Activated CD8-positive, alpha-beta memory T cell treated with anti-CD3 and anti-CD28 coated beads, Interleukin-2, amount 10 ng/mL, durations not matched to agents 7 days and 5 days (primary cell): Measurements from ENCODE around the gene TMC4. TPM values are rescaled to one million over a fixed set of nuclear protein-coding genes. Genes with fewer than 3 reads are reported as not detected.
A peak's percentile ranks its signal among the peaks of the same experiment; 100 is the strongest.
"Not testable (repeated sequence)": the region's sequence is repeated elsewhere in the genome, so short reads cannot be mapped to it uniquely, and the experiment has no call there.

Experiments used
- ATAC-seq: fragments of 150-1000 bp; cut with Tn5 transposase; one replicate; pipeline ENCODE4 v1.10.0; 2021; ENCODE audit warnings: moderate library complexity
- CTCF ChIA-PET: fragments of 350-600 bp; sonication (Branson Sonifier 250); formaldehyde crosslinking; loops from one replicate; lab custom pipeline; 2021; ENCODE audit warnings: antibody characterized with exemption; lab: Charles Lee
- DNase-seq: peaks from one replicate; pipeline ENCODE4 v3.0.0-alpha.2; 2020
- H3K27ac Mint-ChIP-seq: one replicate; pipeline ENCODE4 v1.8.0; 2021; ENCODE audit warnings: mild to moderate bottlenecking, mixed read lengths
- H3K27me3 Mint-ChIP-seq: one replicate; pipeline ENCODE4 v1.8.0; 2021; ENCODE audit warnings: mixed read lengths
- H3K36me3 Mint-ChIP-seq: one replicate; pipeline ENCODE4 v1.8.0; 2021; ENCODE audit warnings: mild to moderate bottlenecking, mixed read lengths
- H3K4me1 Mint-ChIP-seq: one replicate; pipeline ENCODE4 v1.8.0; 2021; ENCODE audit warnings: mixed read lengths
- H3K4me3 Mint-ChIP-seq: one replicate; pipeline ENCODE4 v1.8.0; 2021; ENCODE audit warnings: mild to moderate bottlenecking, moderate library complexity, mixed read lengths
- H3K9me3 Mint-ChIP-seq: one replicate; pipeline ENCODE4 v1.8.0; 2022; ENCODE audit warnings: low read depth, mixed read lengths
- total RNA-seq, 2 experiments: library from RNA; stranded (reverse); gene quantifications; one replicate each; pipeline ENCODE4 v1.2.3, GENCODE V29; 2021

The TMC4 gene
- total RNA-seq, 2 experiments from 2014 or later, result 0.89 to 1.3 TPM

DNA sequence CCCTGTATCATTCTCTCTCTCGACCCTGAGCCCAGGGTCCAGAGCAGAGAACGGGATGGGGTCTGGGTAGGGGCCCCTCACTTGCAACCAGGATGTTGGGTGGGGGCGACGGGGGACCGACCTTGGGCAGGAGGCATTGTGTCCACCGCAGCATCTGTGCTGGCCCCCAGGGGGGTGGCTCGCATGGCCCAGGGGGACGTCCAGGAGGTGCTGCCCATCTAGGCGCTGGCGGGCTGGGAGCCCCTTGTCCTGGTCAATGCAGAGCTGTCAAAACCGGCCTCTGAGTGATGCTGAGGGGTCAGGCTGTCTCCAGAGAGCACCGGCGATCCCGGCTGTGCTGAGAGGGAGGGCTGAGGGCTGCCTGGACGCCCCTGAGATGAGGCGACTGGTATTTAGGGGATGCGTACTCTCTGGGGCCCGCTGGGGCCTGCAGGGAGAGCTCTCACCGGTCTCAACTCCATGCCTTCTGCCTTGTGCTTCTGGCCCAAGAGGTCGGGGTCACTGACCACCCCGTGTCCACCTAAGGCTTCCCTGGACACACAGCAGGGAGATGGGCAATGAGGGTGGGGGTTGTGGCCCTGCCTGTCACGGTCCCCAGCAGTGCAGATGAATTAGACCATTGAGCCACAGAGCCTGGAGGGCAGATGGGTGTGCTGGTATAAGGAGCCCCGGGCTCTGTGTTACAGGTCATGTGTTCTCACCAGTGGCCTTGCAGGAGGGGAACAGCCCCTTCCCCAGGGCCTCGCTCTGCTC is 36.3 kb upstream of the TMC4 start:
- Mint-ChIP-seq H3K27ac (no peak overlapping the region), H3K9me3 (no peaks in the 10 kb centered on the region), H3K36me3 (peaks cover 53% of the 10 kb centered on the region), H3K4me3 (no peak overlapping the region), H3K27me3 (no peaks in the 10 kb centered on the region), H3K4me1 (peaks cover 70% of the 10 kb centered on the region)
- no peak for ATAC-seq
- CTCF ChIA-PET, result interaction anchor here (2.3 kb wide), 1 partner anchor 42 kb away, joined by 9 read pairs; no protein-coding TSS in a partner anchor
- DNase-seq, result no peak

DNA sequence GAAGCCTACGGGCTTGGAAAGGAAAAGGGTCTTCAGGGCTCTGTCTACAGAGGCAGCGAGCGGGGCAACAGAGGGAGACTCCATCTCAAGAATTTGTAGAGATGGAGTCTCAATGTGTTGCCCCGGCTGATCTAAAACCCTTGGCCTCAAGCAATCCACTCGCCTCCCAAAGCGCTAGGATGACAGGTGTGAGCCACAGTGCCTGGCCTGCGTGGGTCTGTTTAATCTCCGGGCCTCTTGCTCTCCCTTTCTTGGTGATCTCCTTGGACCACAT is 35.8 kb upstream of the TMC4 start:
- peaks cover 75% of the 10 kb centered on the region for H3K4me1 Mint-ChIP-seq
- no peak for DNase-seq
- CTCF ChIA-PET, result interaction anchor here (1.0 to 1.3 kb wide), 2 partner anchors 10 to 180 kb away, joined by 3 to 4 read pairs; no protein-coding TSS in a partner anchor

DNA sequence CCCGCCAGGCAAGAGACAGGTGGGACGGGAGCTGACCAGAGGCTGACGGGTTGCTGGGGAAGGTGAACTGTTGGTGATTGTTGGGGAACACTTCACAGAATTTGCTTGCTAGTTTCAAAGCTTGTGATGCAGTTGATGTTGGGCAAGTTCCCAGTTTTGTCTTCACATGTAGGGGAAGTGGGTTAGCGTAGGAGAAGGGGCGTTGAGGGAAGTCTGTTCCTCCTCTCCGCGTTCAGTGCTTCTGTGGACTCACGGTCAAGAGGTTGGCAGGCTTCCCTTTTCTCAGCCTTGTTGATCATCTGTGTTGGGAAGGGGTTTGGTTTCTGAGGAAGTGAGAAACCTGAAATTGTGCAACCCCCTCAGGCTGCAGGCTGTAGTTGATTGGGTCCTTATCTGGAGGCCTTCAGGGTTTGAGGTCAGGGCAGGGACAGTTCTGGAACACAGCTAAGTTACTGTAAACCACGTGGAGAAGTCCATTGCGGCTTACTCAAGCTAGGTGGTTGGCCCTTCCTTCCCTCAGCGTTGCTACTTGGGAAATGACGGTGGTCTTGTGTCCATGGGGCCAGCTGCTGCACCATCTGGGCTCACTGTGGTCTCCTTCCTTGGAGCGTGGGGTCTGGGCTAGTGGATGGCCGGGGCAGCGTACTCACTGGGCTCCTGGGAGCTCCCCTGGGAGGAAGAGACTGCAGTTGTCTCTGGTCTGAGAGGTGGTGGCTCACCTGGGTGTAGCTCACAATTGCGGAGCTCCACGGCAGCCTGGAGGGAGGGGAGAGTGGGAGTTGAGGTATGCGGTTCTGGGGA is 35.2 kb upstream of the TMC4 start:
- H3K36me3 Mint-ChIP-seq, result peaks cover 59% of the 10 kb centered on the region

More for the DNA sequence above, 35.8 kb upstream of the TMC4 start:
- Mint-ChIP-seq H3K27me3 (no peaks in the 10 kb centered on the region), H3K36me3 (peaks cover 55% of the 10 kb centered on the region), H3K9me3 (no peaks in the 10 kb centered on the region), H3K4me3 (no peak overlapping the region), H3K27ac (no peak overlapping the region)
- no peak for ATAC-seq

DNA sequence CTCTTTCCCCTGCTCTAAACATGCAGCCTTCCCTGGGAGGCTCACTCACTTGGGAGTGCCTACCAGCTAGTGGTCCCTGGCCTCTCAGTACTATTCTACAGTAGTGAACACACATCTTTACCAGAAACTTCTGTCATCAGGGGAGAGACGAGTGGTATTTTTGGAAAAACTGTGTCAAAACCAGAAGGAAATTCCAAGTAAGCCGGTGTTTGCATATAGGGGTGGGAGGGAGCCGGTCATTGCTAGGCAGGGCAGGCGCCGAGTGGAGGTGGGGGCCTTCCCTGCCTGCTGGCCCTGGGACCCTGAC is 34.7 kb upstream of the TMC4 start:
- ATAC-seq (no peak), DNase-seq (no peak)
- no peaks in the 10 kb centered on the region for H3K9me3 Mint-ChIP-seq
- CTCF ChIA-PET, result interaction anchor here (1.0 to 1.3 kb wide), 3 partner anchors 9 to 181 kb away, joined by 3 to 4 read pairs (median 4); no protein-coding TSS in a partner anchor
- H3K4me3 Mint-ChIP-seq, result no peak overlapping the region
- H3K4me1 Mint-ChIP-seq, result peaks cover 86% of the 10 kb centered on the region
- no peaks in the 10 kb centered on the region for H3K27me3 Mint-ChIP-seq
- H3K27ac Mint-ChIP-seq, result peak overlapping the region; percentile 55
- peaks cover 62% of the 10 kb centered on the region for H3K36me3 Mint-ChIP-seq

More for the DNA sequence above, 35.2 kb upstream of the TMC4 start:
- Mint-ChIP-seq H3K4me1 (peaks cover 81% of the 10 kb centered on the region), H3K27ac (peak overlapping the region; percentile 3), H3K4me3 (no peak overlapping the region), H3K9me3 (no peaks in the 10 kb centered on the region), H3K27me3 (no peaks in the 10 kb centered on the region)
- CTCF ChIA-PET, result interaction anchor here (1.0 to 1.3 kb wide), 3 partner anchors 9 to 181 kb away, joined by 3 to 4 read pairs (median 4); no protein-coding TSS in a partner anchor
- DNase-seq, result no peak
- ATAC-seq, result no peak

DNA sequence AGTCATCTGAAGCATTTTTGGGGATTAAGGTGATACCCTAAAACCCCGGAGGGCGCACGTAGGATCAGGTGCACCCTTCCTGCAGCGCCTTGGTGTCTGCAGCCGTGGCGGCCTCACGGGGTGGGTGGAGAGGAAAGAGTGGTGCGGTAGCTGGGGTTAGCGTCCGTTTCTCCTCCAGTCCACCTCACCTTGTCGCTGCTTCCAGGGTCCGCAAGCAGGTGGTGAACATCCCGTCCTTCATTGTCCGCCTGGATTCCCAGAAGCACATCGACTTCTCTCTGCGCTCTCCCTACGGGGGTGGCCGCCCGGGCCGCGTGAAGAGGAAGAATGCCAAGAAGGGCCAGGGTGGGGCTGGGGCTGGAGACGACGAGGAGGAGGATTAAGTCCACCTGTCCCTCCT is 34.2 kb upstream of the TMC4 start:
- H3K9me3 Mint-ChIP-seq, ATAC-seq, H3K4me3 Mint-ChIP-seq, CTCF ChIA-PET, DNase-seq, H3K27me3 Mint-ChIP-seq: not testable (repeated sequence)
- Mint-ChIP-seq H3K27ac (peak overlapping the region; percentile 55), H3K4me1 (peaks cover 91% of the 10 kb centered on the region), H3K36me3 (peaks cover 66% of the 10 kb centered on the region)

DNA sequence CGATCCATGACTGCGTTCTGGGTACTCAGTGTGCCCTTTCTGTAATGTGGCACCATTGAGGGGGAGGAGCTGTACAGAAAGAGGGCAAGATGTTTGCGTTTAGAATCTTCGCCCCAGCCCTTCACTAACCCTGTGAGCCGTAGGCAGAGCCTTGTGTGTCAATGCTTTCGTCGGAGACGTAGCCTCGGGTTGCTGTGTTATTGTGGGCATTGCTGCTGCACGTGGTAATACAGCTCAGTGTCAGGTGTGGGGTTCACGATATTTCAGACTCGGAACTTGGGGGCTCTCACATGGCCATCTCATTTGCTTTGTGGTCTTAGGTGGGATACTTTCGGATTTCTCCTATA is 33.8 kb upstream of the TMC4 start:
- CTCF ChIA-PET, result no interaction called here
- DNase-seq (no peak), ATAC-seq (no peak)
- Mint-ChIP-seq H3K4me1 (peaks cover 93% of the 10 kb centered on the region), H3K9me3 (no peaks in the 10 kb centered on the region), H3K27me3 (no peaks in the 10 kb centered on the region), H3K4me3 (no peak overlapping the region), H3K36me3 (peaks cover 70% of the 10 kb centered on the region), H3K27ac (no peak overlapping the region)

DNA sequence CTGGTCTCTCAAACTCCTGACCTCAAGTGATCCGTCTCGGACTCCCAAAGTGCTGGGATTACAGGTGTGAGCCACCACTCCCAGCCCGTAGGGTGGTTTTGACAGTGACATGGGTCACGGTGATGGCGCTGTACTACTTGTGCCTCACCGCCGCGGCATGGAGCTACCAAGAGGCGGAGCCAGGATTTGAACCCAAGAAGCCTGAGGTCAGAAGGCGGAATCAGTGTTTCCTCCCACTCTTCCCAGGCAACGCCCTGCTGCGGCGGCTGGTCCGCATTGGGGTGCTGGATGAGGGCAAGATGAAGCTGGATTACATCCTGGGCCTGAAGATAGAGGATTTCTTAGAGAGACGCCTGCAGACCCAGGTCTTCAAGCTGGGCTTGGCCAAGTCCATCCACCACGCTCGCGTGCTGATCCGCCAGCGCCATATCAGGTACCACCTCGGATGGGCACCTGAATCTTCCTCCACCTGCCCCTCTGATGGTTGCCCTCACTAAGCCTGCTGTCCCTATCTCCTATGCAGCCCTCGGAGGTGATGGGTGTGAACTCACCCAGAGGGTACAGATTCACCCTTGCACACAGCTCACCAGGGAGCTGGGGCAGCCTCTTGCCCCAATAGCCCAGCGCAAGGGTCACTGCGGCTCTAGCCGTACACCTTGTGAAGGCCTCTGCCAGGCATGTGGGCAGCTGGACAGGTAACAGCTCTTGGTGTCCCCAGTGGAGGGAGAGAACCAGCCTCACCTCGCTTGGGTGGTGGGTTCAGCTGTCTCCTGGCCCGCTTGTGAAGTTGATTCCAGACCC is 33.3 kb upstream of the TMC4 start:
- no peak overlapping the region for H3K27ac Mint-ChIP-seq
- CTCF ChIA-PET, result no interaction called here
- H3K36me3 Mint-ChIP-seq, result peaks cover 75% of the 10 kb centered on the region
- no peak overlapping the region for H3K4me3 Mint-ChIP-seq
- no peaks in the 10 kb centered on the region for H3K27me3 Mint-ChIP-seq
- no peak for ATAC-seq
- DNase-seq, result no peak
- peaks cover 93% of the 10 kb centered on the region for H3K4me1 Mint-ChIP-seq
- H3K9me3 Mint-ChIP-seq, result no peaks in the 10 kb centered on the region

DNA sequence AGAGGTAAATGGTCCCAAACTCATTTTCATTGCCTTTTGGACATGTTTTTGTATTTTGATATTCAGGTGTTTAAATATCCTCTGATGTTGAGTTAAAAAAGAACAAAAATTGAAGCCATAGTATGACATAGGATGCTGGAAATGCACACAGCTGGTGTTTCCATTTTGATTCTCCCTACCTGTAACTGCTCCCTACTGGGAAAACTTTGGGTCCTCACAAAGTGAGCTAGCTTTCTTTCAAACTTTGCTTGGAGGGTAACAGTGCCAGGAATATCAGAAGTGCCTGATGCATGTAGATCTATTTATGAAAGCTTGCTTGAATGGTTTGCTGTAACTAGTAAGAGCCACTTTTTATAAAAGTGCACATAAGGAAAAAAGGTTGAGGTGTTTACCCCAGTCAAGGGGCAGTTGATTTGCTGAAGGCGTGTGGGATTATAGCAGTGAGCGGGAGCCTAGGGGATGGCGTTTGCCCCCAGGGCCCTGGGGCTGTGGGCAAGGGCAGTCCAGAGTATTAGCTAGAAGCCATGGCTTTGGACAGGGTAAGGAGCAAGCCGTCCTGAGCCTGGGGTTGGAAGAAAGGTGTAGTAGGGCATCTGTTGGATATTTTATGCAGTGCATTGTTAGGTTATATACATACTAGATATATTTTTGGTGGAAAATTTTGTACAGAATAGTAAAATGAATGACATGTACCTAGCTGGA is 32.0 kb upstream of the TMC4 start:
- H3K4me1 Mint-ChIP-seq, result peaks cover 79% of the 10 kb centered on the region
- DNase-seq (no peak), ATAC-seq (no peak)
- CTCF ChIA-PET, result interaction anchor here (1.0 to 1.2 kb wide), 3 partner anchors 16 to 1097 kb away, joined by 3 to 4 read pairs (median 4); partner anchors contain the start of gene MBOAT7
- H3K4me3 Mint-ChIP-seq, result peak overlapping the region; percentile 45
- H3K27ac Mint-ChIP-seq, result no peak overlapping the region
- no peaks in the 10 kb centered on the region for H3K9me3 Mint-ChIP-seq
- H3K27me3 Mint-ChIP-seq, result no peaks in the 10 kb centered on the region
- H3K36me3 Mint-ChIP-seq, result peaks cover 74% of the 10 kb centered on the region

DNA sequence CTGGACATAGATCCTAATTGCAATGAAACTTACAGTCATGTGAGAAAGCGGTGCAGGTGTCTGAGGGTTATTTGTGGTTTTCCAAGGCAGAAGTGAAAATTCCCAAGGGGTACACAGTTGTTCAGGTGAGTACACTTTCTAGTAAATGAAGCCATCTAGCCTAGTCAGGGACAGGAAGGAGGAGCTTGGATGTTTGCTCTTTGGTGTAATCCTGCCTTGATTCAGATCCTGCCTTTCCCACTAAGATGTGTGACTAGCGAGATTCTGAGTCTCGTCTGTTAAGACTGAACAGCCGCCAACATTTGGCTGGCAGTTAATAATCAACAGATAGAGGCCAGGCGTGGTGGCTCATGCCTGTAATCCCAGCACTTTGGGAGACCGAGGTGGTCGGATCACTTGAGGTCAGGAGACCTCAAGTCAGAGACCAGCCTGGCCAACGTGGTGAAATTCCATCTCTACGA is 30.2 kb upstream of the TMC4 start:
- Mint-ChIP-seq H3K27ac (peak overlapping the region; percentile 47), H3K36me3 (peaks cover 69% of the 10 kb centered on the region)
- CTCF ChIA-PET, result interaction anchor here (1.1 kb wide), 1 partner anchor 14 kb away, joined by 3 read pairs; the partner anchor contains the start of gene MBOAT7

DNA sequence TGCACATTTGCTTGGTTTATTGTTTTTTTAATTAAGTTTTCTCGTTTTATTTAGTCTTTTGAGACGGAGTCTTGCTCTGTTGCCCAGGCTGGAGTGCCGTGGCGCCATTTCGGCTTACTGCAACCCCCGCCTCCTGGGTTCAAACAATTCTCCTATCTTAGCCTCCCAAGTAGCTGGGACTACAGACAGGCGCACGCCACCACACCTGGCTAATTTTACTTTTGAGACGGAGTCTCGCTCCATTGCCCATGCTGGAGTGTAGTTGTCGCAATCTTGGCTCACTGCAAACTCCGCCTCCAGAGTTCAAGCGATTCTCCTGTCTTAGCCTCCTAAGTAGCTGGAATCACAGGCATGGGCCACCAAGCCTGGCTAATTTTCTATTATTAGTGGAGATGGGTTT is 29.0 kb upstream of the TMC4 start:
- DNase-seq, result no peak
- H3K36me3 Mint-ChIP-seq, result peaks cover 59% of the 10 kb centered on the region
- peak overlapping the region; percentile 88 for H3K4me3 Mint-ChIP-seq
- no peak for ATAC-seq
- peak overlapping the region; percentile 99 for H3K27ac Mint-ChIP-seq
- peaks cover 57% of the 10 kb centered on the region for H3K4me1 Mint-ChIP-seq
- CTCF ChIA-PET, result interaction anchor here (1.1 kb wide), 1 partner anchor 13 kb away, joined by 3 read pairs; the partner anchor contains the start of gene MBOAT7
- no peaks in the 10 kb centered on the region for H3K9me3 Mint-ChIP-seq
- no peaks in the 10 kb centered on the region for H3K27me3 Mint-ChIP-seq

More for the DNA sequence above, 30.2 kb upstream of the TMC4 start:
- peaks cover 67% of the 10 kb centered on the region for H3K4me1 Mint-ChIP-seq
- no peaks in the 10 kb centered on the region for H3K27me3 Mint-ChIP-seq
- peak overlapping the region; percentile 88 for H3K4me3 Mint-ChIP-seq
- DNase-seq (no peak), ATAC-seq (no peak)
- H3K9me3 Mint-ChIP-seq, result no peaks in the 10 kb centered on the region

DNA sequence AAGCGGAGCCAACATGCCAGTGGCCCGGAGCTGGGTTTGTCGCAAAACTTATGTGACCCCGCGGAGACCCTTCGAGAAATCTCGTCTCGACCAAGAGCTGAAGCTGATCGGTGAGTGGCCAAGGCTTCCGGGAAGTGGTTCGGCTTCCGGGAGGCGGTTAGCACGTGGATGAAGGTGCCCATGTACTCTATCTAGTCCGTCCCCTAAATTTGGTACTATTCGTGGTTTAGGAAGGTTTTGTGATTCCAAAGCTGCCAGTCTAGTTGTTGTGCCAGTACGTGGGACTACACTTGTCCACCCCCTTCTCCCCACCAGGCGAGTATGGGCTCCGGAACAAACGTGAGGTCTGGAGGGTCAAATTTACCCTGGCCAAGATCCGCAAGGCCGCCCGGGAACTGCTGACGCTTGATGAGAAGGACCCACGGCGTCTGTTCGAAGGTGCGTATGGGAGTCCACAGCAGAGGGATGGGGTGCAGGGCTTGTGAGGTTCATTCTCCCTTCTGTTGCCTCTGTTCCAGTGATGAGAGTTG is 28.3 kb upstream of the TMC4 start:
- peaks cover 50% of the 10 kb centered on the region for H3K4me1 Mint-ChIP-seq
- CTCF ChIA-PET, result interaction anchor here (0.8 to 3.3 kb wide), 4 partner anchors 9 to 42 kb away, joined by 3 to 33 read pairs (median 6); partner anchors contain the start of genes LENG1, MBOAT7 and TSEN34
- peak overlapping the region; percentile 99 for H3K27ac Mint-ChIP-seq
- ATAC-seq (no peak), DNase-seq (peak; percentile 55)
- H3K27me3 Mint-ChIP-seq, result no peaks in the 10 kb centered on the region
- peaks cover 52% of the 10 kb centered on the region for H3K36me3 Mint-ChIP-seq
- H3K9me3 Mint-ChIP-seq, result no peaks in the 10 kb centered on the region
- peak overlapping the region; percentile 88 for H3K4me3 Mint-ChIP-seq

DNA sequence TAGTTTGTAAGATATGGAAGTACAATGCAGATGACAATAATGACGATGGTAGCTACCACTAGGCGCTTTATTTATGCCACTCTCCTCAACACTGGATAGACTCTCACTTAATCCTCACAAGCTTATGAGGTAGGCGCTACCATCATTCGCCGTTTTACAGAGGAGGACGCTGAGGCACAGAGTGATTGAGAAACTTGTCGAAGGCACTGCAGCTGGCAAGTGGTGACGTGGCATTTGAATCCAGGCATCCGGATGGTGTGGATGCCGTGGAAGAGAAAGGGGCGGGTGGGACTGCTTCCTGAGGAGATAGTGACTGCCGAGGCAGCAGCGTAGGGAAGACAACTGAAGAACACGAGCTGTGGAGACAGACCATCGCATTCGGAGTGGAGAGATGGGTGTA is 26.4 kb upstream of the TMC4 start:
- CTCF ChIA-PET, result interaction anchor here (1.1 to 3.3 kb wide), 2 partner anchors 9 kb away, joined by 4 to 33 read pairs; partner anchors contain the start of genes MBOAT7 and TSEN34
- ATAC-seq, result no peak
- no peaks in the 10 kb centered on the region for H3K9me3 Mint-ChIP-seq
- peaks cover 40% of the 10 kb centered on the region for H3K36me3 Mint-ChIP-seq
- peaks cover 32% of the 10 kb centered on the region for H3K4me1 Mint-ChIP-seq
- no peak for DNase-seq
- H3K27me3 Mint-ChIP-seq, result no peaks in the 10 kb centered on the region
- H3K27ac Mint-ChIP-seq, result peak overlapping the region; percentile 11
- peak overlapping the region; percentile 63 for H3K4me3 Mint-ChIP-seq
